ENCODE data around the gene AJAP1.

The AJAP1 gene

DNA sequence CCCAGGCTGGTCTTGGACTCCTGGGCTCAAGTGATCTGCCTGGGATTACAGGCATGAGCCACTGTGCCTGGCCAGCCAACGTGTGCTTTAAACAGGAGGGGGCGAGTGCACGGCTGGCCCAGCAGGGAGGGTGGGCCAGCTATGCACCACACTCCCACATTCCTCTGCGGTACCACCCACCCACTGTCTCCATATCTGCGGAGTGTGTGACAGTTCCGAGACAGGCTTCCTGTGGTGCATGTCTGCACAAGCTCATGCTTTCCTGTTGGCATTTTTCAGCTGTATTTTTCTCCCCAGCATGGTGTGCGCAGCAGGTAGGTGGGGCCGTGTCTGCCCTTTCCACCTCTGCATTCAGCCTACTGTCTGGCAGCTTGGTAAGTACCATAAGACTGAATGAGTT is 183.3 kb downstream of the AJAP1 start:
- no peak overlapping the region for H3K4me3 ChIP-seq (ENCODE audit: low read depth, low read length)

DNA sequence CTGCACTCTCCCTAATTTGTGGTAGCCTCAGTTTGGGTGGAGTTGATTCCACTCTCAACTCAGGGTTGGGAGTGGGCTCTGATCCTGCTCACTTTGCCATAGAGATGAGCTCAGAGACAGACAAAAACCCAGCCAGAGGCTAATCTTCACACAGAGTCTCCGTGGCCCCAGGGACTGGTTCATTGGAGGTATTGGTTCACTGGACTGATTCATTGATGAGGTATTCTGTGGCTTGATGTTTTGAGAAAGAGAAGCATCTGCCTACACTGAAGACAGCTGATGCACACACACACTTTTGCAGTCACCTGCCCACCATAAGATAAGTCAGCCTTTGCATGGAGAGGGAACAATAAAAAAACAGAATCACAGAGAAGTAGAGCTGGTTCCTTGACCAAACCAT is 183.8 kb downstream of the AJAP1 start:
- no peak for DNase-seq
- TF ChIP-seq, protein P1, sequence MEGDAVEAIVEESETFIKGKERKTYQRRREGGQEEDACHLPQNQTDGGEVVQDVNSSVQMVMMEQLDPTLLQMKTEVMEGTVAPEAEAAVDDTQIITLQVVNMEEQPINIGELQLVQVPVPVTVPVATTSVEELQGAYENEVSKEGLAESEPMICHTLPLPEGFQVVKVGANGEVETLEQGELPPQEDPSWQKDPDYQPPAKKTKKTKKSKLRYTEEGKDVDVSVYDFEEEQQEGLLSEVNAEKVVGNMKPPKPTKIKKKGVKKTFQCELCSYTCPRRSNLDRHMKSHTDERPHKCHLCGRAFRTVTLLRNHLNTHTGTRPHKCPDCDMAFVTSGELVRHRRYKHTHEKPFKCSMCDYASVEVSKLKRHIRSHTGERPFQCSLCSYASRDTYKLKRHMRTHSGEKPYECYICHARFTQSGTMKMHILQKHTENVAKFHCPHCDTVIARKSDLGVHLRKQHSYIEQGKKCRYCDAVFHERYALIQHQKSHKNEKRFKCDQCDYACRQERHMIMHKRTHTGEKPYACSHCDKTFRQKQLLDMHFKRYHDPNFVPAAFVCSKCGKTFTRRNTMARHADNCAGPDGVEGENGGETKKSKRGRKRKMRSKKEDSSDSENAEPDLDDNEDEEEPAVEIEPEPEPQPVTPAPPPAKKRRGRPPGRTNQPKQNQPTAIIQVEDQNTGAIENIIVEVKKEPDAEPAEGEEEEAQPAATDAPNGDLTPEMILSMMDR (IDR thresholded peaks at IDR 0.05; ENCODE audit: low read depth, low read length, missing control alignments): no peak
- no peak overlapping the region for H3K4me3 ChIP-seq (ENCODE audit: low read depth, low read length)
- H3K27me3 ChIP-seq (replicated peaks): no peaks in the 10 kb centered on the region
- in situ Hi-C loops (cut with HindIII; ENCODE audit: low pct_ligation_motif_present, low sequenced_read_pairs): no loop called here
- no peak overlapping the region for H3K27ac ChIP-seq
- no peaks in the 10 kb centered on the region for H3K36me3 ChIP-seq (replicated peaks)

More for the DNA sequence above, 183.3 kb downstream of the AJAP1 start:
- in situ Hi-C loops (cut with HindIII; ENCODE audit: low pct_ligation_motif_present, low sequenced_read_pairs): no loop called here
- DNase-seq: no peak
- no peak overlapping the region for H3K27ac ChIP-seq
- TF ChIP-seq, protein P1 (IDR thresholded peaks at IDR 0.05; ENCODE audit: low read depth, low read length, missing control alignments): no peak
- no peaks in the 10 kb centered on the region for H3K27me3 ChIP-seq (replicated peaks)
- H3K36me3 ChIP-seq (replicated peaks): no peaks in the 10 kb centered on the region
